ENCODE data around the gene CNTN5.
"Not testable (repeated sequence)": the region's sequence is repeated elsewhere in the genome, so short reads cannot be mapped to it uniquely, and the experiment has no call there.

CNTN5 gene

DNA sequence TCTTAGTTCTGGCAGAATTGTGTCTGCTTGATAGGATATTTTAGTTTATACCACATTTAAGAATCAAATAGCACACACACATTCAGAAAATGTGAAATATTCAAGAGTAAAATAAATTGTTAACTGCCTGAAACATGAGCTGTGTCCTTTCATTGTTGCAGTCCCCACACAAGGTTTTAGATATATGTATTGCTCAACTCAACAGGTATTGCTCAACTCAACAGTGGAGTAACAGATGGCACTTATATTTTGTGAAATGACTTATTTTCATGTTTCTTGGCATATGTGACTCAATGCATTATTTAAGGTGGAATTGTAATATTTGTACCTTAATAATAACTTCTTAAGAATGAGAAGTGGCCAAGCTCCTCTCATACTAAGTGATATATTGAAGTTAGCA is 760.3 kb downstream of the CNTN5 start:
- DNase-seq = no peak

GRCh38 chr11:99791354-99791753 is 770.6 kb downstream of the CNTN5 start:
- no peak for DNase-seq

DNA sequence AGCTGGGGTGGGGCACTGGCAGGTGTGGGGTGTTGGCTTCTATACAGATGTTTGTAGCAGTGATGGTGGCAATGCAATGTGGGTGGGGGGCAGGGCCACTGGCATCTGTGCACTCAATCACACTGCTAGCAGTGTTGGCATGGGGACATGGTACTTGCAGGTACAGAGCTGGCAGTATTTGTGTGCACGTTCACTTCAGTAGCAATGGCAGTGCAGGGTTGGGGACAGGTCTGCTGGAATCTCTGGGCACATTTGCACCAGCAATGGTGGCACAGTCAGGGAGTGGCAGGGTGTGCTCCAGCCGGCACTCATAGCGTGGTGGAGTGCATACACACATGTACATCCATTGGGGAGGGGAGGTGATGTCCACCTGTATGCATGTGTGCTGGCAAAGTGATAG is 775.2 kb downstream of the CNTN5 start:
- no peak for DNase-seq

DNA sequence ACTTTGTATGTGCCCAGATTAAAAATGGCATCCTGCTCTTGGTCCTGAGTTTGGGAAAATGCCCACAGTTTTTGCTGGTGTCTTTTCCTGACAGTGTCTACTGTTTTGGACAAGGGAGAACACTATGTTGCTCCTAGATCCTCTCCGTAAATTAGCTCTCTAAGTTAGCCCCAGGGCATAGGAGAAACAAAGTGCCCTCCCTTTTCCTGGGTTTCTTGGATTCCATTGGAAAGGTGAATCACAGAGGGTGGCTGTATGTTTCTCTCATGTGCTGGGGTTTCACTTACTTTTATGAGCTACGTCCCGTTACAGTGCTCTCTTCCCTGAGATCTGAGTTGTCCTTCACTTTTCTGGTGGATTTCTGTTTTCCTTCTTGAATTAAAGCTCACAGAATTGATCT is 782.8 kb downstream of the CNTN5 start:
- DNase-seq = no peak

GRCh38 chr11:99812516-99812915 is 791.8 kb downstream of the CNTN5 start:
- DNase-seq = no peak

- DNase-seq = no peak
Measured at GRCh38 chr11:99814021-99814420, 793.3 kb downstream of the CNTN5 start.

DNA sequence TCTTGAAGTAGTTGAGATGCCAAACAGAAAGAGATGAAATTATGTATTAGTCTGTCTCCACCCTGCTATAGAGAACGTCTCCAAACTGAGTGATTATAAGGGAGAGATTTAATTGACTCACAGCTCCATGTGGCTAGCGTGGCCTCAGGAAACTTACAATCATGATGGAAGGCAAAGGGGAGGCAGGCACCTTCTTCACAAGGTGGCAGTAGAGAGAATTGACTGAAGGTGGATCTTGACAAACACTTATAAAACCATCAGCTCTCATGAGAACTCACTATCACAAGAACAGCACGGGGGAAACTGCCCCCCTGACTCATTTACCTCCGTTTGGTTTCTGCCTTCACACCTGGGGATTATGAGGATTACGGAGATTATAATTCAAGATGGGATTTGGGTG is 794.0 kb downstream of the CNTN5 start:
- DNase-seq = no peak

- DNase-seq = no peak
Measured at GRCh38 chr11:99818991-99819390, 798.2 kb downstream of the CNTN5 start.

DNA sequence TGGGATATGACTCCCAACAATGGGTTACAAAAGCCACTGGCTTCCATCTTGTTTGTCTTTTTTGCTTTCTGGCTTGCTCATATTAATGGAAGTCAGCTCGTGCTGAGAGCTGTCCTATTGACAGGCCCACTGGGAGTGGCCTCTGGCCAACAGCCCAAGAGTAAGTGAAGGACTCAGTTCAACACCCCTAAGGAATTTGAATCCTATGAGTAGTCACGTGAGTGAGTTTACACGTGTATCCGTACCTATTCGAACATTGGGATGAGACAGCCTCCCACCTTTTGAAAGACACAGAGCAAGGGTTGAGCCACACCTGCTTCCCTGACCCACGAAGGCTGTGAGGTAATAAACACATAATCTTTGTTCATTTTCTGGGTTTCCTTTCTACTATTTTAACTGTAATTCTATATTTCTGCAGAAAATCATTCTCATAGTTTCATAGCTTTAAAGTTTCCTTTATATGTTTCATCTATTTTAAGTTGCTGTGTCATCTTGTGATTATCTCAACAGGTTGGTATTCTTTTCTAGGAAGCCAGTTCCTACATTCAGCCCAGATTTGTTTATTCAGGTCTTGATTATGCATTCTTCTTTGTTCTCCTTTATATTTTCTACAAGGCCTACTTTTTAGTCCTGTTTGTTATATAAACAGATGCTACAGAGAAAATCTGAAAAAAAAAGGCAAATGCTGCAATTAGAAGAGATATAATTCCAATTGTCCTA is 802.3 kb downstream of the CNTN5 start:
- DNase-seq = no peak

DNA sequence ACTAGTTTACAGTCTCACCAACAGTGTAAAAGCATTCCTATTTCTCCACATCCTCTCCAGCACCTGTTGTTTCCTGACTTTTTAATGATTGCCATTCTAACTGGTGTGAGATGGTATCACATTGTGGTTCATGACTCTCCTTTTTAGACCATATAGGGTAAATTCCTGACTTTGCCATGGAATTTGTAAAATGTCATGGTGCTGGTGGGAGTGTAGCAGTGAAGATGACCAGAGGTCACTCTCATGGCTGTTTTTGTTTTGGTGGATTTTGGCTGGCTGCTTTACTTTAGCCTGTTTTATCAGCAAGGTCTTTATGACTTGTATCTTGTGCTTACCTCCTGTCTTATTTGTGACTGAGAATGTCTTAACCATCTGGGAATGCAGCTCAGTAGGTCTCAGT is 816.0 kb downstream of the CNTN5 start:
- not testable (repeated sequence) for DNase-seq

DNA sequence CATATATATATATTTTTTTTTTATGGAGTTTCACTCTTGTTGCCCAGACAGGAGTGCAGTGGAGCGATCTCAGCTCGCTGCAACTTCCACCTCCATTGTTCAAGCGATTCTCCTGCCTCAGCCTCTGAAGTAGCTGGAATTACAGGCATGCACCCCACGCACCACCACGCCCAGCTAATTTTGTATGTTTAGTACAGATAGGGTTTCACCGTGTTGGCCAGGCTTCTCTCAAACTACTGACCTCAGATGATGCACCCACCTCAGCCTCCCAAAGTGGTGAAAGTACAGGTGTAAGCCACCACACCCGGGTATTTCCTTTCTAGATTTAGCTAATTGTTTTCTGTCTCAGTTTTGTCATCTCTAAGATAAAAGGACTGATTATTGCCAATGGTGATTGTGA is 821.1 kb downstream of the CNTN5 start:
- DNase-seq = no peak

DNA sequence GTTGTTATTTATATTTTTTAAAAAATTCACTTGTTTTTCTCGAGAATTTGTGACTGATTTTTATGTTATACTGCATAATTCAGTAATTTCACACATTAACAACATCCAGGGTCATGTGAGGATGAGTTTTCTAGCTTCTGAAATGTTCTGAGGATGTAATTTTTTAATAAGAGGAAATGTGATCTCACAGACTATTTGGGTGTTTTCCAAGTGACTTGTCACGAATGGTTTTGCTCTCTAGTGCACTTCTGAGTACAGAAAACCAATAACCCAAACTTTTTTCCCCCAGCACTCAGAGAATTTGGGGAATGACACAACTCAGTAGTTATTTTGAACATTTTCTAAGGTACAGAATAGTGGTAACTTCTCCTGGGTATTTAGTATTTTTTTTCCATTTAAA is 845.2 kb downstream of the CNTN5 start:
- DNase-seq = no peak

GRCh38 chr11:99881610-99882009 is 860.9 kb downstream of the CNTN5 start:
- DNase-seq = no peak

GRCh38 chr11:99884750-99885149 is 864.0 kb downstream of the CNTN5 start:
- no peak for DNase-seq

DNA sequence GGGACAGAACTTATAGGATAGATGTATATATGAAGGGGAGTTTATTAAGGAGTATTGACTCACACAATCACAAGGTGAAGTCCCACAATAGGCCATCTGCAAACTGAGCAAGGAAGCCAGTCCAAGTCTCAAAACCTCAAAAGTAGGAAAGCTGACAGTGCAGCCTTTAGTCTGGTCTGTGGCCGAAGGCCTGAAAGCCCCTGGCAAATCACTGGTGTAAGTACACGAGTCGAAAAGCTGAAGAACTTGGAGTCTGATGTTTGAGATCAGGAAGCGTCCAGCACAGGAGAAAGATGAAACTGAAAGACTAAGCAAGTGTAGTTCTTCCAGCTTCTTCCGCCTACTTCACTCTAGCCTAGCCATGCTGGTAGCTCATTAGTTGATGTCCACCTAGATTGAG is 866.7 kb downstream of the CNTN5 start:
- no peak for DNase-seq

DNA sequence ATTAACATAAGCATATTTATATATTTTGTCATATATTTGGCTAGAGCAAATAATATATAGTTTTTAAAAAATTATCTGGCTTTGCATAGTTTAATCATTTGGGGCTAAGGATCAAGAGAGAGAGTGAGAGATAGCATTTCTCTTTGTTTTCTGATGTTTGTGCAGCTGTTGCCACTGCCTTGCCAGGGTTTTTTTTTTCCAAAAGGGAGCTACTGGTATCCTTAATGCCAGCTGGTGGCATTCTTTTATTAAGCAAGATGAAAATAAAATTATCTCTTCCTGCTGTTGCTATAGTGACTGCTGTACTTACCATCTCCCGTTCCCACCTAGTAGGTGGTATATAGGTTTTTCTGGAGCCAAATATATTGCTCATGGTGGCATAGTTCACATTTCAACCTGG is 873.1 kb downstream of the CNTN5 start:
- DNase-seq = no peak

GRCh38 chr11:99901175-99901574 is 880.4 kb downstream of the CNTN5 start:
- no peak for DNase-seq

DNA sequence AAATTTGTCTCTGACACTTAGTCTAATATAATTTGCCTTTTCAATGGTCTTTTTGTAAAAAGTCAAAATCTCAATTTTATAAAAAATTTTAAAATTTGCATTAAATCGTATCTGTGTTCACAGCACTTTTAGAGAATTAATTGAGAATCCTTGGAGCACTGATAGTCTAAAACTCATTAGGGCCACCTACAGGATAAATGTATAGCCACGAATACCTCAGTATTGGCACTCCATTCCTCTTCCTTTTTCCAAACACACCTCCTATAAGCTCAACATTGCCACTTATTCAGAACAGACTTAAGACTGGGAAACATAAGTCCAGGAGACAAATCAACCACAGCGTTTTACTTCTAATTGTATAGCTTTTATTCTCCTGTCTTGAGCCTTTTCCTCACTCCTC is 890.4 kb downstream of the CNTN5 start:
- DNase-seq = no peak

- no peak for DNase-seq
Measured at GRCh38 chr11:99916078-99916477, 895.3 kb downstream of the CNTN5 start.

- no peak for DNase-seq
Measured at GRCh38 chr11:99918761-99919160, 898.0 kb downstream of the CNTN5 start.

GRCh38 chr11:99920956-99921355 is 900.2 kb downstream of the CNTN5 start:
- no peak for DNase-seq

- DNase-seq = no peak
Measured at GRCh38 chr11:99925968-99926367, 905.2 kb downstream of the CNTN5 start.

GRCh38 chr11:99932684-99933083 is 911.9 kb downstream of the CNTN5 start:
- DNase-seq = no peak

DNA sequence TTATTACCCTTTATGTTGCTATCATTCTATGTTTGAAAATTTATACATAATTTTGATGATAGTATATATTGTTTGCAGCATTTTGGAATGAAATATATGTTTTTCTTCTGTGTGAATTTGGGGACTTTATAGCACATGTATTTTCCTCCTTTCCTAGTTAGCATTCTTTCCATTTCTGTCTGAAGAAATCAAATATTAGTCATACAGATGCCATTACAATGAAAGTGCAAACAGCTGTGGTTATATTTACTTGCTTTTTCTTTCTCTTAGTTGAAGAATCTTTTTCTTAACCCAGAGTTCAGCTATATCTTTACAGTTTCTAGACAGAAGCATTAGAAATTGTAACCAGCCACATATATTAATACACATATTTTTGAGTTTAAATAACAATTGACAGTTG is 913.3 kb downstream of the CNTN5 start:
- DNase-seq = no peak

GRCh38 chr11:99937330-99937729 is 916.6 kb downstream of the CNTN5 start:
- DNase-seq = no peak

Measured in fibroblast of skin of abdomen (primary cell).